Prostate gland (tissue), 2 donors: ENCODE data around the gene CCDC112. TPM values are rescaled to one million over a fixed set of nuclear protein-coding genes. Genes with fewer than 3 reads are reported as not detected.

Source experiments
- DNase-seq: peaks from one replicate; pipeline ENCODE4 v3.0.0-alpha.2; 2019; ENCODE audit warnings: low spot score
- H3K27ac ChIP-seq, 2 donors: fragments of 200-600 bp; sonication (generic); 2 replicates each; pipeline ENCODE4 v1.5.1; 2017 to 2019
- H3K27me3 ChIP-seq: fragments of 200-600 bp; sonication (generic); replicated peaks from 2 replicates; pipeline ENCODE4 v1.5.1; 2019; ENCODE audit not compliant: insufficient read depth
- H3K36me3 ChIP-seq, 2 donors: fragments of 200-600 bp; sonication (generic); 1 replicate in 1 of 2; 2 replicates in 1 of 2; pipeline versions ENCODE4 v1.5.1 to v1.8.1; 2017 to 2019
- H3K4me1 ChIP-seq: fragments of 200-600 bp; sonication (generic); replicated peaks from 2 replicates; pipeline ENCODE4 v1.5.1; 2019
- H3K4me3 ChIP-seq, 2 donors: fragments of 200-600 bp; sonication (generic); 2 replicates each; pipeline ENCODE4 v1.5.1; 2017 to 2019
- H3K9me3 ChIP-seq: fragments of 200-600 bp; sonication (generic); 2 replicates; pipeline ENCODE4 v1.5.1; 2017
- POLR2A ChIP-seq: fragments of 450-650 bp; IDR thresholded peaks from one replicate; pipeline ENCODE4 v1.6.1; 2016; ENCODE audit warnings: antibody characterized with exemption, mild to moderate bottlenecking
- POLR2AphosphoS5 ChIP-seq: sonication (generic); formaldehyde crosslinking; IDR thresholded peaks from one replicate; pipeline ENCODE4 v1.6.1; 2017; ENCODE audit warnings: antibody characterized with exemption
- WGBS: methylation state at CpG from one replicate; pipeline ENCODE4 v1.1.5; 2018; 5-methylcytosine and 5-hydroxymethylcytosine counted together
- intact Hi-C: fragments of 100-400 bp; cut with DNase I; formaldehyde crosslinking; loops from one replicate; pipeline ENCODE4 v1.14.2; 2022
- total RNA-seq, 2 donors: library from RNA; depleted of rRNA; stranded (reverse); fragments of >200 nt; gene quantifications; one replicate each; pipeline ENCODE4 v1.1.0, GENCODE V29; 2016
- TF ChIP-seq, protein P1 (sequence below), 4 experiments: fragments of 200-600 bp in 2 of 4; fragments of 450-650 bp in 2 of 4; sonication (generic) in 2 of 4; IDR thresholded peaks; 1 replicate in 3 of 4; 2 replicates in 1 of 4; pipeline ENCODE4 v1.5.1; 2016 to 2019; ENCODE audit warnings: antibody characterized with exemption in 4 of 4, mild to moderate bottlenecking in 2 of 4, moderate library complexity in 2 of 4

CCDC112 gene, protein sequence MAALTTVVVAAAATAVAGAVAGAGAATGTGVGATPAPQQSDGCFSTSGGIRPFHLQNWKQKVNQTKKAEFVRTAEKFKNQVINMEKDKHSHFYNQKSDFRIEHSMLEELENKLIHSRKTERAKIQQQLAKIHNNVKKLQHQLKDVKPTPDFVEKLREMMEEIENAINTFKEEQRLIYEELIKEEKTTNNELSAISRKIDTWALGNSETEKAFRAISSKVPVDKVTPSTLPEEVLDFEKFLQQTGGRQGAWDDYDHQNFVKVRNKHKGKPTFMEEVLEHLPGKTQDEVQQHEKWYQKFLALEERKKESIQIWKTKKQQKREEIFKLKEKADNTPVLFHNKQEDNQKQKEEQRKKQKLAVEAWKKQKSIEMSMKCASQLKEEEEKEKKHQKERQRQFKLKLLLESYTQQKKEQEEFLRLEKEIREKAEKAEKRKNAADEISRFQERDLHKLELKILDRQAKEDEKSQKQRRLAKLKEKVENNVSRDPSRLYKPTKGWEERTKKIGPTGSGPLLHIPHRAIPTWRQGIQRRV
- total RNA-seq = 10 to 100 TPM in 1 of 2 donors, 1 to 10 TPM in 1; 9.4 to 12.9 TPM

DNA sequence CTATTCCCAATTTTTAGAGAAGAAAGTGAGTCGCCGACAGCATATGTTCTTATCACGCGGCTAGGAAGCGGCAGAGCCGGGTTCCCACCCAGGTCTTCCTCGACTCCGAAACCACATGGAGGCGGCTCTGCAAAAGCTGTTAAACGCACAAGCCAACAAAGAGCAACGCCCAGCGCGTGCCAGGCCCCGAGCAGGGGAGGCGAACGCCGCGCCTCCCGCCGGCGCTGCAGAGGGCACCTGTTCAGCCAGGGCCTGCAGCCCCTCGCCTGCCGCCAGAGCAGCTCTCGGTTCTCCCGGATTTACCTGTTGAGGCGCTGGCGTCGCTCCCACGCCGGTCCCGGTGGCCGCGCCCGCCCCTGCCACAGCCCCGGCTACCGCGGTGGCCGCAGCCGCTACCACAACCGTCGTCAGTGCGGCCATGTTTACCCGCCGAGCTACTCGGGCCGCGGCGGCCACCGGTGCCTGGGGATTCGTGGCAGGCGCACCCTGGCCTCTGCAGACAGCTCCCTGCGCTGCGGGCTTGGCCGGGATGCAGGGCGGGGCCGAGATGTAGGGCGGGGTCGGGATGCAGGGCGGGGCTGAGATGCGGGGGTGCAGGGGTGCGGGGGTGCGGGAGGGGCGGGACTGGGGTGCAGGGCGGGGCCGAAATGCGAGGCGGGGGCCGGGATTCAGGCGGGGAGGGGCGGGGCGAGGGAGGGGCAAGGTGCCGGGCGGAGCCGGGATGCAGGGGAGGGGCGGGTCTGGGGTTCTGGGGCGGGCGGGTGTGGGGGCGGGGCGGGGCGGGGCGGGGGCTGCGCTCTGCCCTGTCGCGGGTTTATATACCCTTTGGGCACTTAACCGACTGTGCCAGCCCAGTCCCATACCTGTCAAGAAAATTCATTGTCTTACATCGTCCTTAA, at the start of gene CCDC112:
CCDC112 (minus strand) TSS at position 531 of the 899 bp plus-strand sequence; CDS start at position 420, 111 bp downstream.
- peak; percentile 77 for DNase-seq

DNA sequence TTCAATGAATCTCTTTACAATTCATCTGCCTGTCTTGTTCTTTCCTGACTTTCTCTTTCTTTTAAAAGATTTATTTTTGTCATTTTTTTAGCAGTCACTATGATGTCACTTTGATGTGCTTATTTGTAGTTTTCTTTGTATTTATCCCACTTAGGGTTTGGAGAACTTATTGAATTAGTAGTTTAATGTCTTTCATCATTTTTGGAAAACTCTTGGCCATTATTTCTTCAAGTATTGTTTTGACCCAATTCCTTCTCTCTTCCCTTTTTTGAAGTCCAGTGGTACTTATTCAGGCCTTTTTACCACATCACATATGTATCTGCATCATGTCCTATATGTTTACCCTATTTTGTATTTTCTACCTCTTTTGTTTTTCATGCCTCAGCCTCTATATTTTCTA, 48.9 kb upstream of the CCDC112 start:
- no peak overlapping the region for H3K4me3 ChIP-seq
- no peak overlapping the region for H3K27ac ChIP-seq
- TF ChIP-seq POLR2AphosphoS5 (no peak), POLR2A (no peak)
- TF ChIP-seq, protein P1, sequence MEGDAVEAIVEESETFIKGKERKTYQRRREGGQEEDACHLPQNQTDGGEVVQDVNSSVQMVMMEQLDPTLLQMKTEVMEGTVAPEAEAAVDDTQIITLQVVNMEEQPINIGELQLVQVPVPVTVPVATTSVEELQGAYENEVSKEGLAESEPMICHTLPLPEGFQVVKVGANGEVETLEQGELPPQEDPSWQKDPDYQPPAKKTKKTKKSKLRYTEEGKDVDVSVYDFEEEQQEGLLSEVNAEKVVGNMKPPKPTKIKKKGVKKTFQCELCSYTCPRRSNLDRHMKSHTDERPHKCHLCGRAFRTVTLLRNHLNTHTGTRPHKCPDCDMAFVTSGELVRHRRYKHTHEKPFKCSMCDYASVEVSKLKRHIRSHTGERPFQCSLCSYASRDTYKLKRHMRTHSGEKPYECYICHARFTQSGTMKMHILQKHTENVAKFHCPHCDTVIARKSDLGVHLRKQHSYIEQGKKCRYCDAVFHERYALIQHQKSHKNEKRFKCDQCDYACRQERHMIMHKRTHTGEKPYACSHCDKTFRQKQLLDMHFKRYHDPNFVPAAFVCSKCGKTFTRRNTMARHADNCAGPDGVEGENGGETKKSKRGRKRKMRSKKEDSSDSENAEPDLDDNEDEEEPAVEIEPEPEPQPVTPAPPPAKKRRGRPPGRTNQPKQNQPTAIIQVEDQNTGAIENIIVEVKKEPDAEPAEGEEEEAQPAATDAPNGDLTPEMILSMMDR (IDR thresholded peaks at IDR 0.05) = no peak
- H3K36me3 ChIP-seq = no peaks in the 10 kb centered on the region
- intact Hi-C loops = no loop called here
- H3K27me3 ChIP-seq = no peaks in the 10 kb centered on the region
- no peaks in the 10 kb centered on the region for H3K9me3 ChIP-seq
- no peaks in the 10 kb centered on the region for H3K4me1 ChIP-seq
- DNase-seq = no peak

More for the DNA sequence above, at the start of gene CCDC112:
- TF ChIP-seq POLR2AphosphoS5 (no peak), POLR2A (peak; percentile 58)
- TF ChIP-seq, protein P1 (IDR thresholded peaks at IDR 0.05) = peak in 2 of 4 experiments; percentile 7 to 10
- H3K27ac ChIP-seq = peak within 1 kb of the TSS; percentile 62 to 76
- no peaks in the 10 kb centered on the region for H3K27me3 ChIP-seq
- no peaks in the 10 kb centered on the region for H3K4me1 ChIP-seq
- peak within 1 kb of the TSS; percentile 87 for H3K4me3 ChIP-seq
- no peaks in the 10 kb centered on the region for H3K36me3 ChIP-seq
- intact Hi-C loops = no loop called here
- WGBS = 1% methylated on average over 56 of the region's 86 CpGs
- no peaks in the 10 kb centered on the region for H3K9me3 ChIP-seq

DNA sequence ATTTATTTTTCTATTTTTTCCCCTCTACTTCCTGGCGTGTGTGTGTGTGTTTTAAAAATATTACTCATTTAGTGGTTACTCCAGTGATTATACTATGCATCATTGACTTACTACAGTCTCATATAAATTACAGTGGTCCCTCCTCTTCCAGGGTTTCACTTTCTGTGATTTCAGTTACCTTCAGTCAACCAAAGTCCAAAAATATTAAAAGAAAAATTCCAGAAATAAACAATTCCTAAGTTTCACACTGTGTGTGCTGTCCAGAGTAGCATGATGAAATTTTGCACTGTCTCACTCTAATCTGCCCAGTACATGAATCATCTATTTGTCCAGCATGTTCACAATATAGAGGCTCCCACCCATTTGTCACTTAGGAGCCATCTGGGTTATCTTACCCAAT, 47.4 kb upstream of the CCDC112 start:
- TF ChIP-seq, protein P1 (IDR thresholded peaks at IDR 0.05) = no peak
- no peak for TF ChIP-seq POLR2AphosphoS5
- no peak for TF ChIP-seq POLR2A
- DNase-seq = no peak
- no peaks in the 10 kb centered on the region for H3K9me3 ChIP-seq
- H3K27me3 ChIP-seq = no peaks in the 10 kb centered on the region
- H3K36me3 ChIP-seq = no peaks in the 10 kb centered on the region
- H3K27ac ChIP-seq = no peak overlapping the region
- intact Hi-C loops = no loop called here
- H3K4me1 ChIP-seq = no peaks in the 10 kb centered on the region
- H3K4me3 ChIP-seq = no peak overlapping the region
- WGBS = 65% methylated on average over 1 of the region's 1 CpG

DNA sequence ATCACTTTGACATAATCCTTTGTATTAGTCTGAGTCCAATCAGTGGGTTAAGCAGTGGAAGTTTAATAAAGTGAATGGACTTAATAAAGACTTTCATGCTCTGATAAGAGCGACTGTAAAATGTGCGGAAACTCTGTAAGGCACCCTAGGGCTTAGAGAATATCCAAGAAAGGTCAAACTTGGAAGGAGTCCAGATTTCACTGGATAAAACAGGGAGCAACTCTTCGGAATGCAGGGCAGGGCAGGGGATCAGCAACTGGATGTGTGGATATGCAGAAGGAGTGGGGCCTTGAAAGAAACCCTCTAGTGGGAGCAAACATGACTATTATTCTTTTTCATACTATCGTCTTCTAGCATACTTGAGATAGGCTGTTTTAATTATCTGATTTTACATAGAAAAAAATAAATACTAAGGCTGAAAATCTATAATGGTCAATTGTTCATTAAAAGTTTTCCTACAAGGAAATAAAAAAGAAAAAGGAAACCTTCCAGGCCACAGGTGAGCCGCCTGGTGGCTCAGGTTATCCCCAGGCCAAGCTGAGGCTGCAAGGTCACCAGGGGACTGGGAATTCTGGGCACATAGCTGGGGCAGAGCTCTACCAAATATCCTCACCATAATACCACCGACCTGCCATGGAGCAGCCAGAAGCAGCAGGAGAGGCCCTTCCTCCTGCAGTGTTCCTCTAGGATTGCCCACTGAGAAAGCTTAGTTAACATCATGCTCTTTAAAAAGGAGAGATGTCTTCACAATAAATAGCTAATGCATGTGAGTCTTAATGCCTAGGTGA, 46.3 kb upstream of the CCDC112 start:
- intact Hi-C loops = no loop called here
- whole genome bisulfite sequencing = 72% methylated on average over 6 of the region's 6 CpGs
- H3K4me1 ChIP-seq = no peaks in the 10 kb centered on the region
- no peaks in the 10 kb centered on the region for H3K27me3 ChIP-seq
- TF ChIP-seq POLR2A (no peak), POLR2AphosphoS5 (no peak)
- TF ChIP-seq, protein P1 (IDR thresholded peaks at IDR 0.05) = no peak
- H3K9me3 ChIP-seq = no peaks in the 10 kb centered on the region
- no peaks in the 10 kb centered on the region for H3K36me3 ChIP-seq
- no peak for DNase-seq
- H3K4me3 ChIP-seq = no peak overlapping the region
- H3K27ac ChIP-seq = no peak overlapping the region
